OCI-LY7 (cell line): ENCODE measurements around the gene KLB.

ENCODE experiments used
- CTCF ChIP-seq: fragments of 200-600 bp; sonication (generic); conservative IDR thresholded peaks from 2 replicates; pipeline ENCODE4 v1.5.1; 2014; ENCODE audit warnings: mild to moderate bottlenecking, antibody characterized with exemption, low read length, moderate library complexity, mixed read lengths
- EZH2phosphoT487 ChIP-seq: fragments of 200-600 bp; sonication (generic); IDR thresholded peaks from 2 replicates; pipeline ENCODE4 v1.6.1; 2018; ENCODE audit warnings: low read depth, borderline replicate concordance, mild to moderate bottlenecking, mixed run types, antibody characterized with exemption, low read length, moderate library complexity, mixed read lengths

GRCh38 chr4:39490322-39490721, 83.6 kb downstream of the KLB start:
- no peak for TF ChIP-seq CTCF
- TF ChIP-seq EZH2phosphoT487 = no peak
